Heart right ventricle (tissue), 16 donors: ENCODE results near the gene ST6GALNAC3. TPM values are rescaled to one million over a fixed set of nuclear protein-coding genes. Genes with fewer than 3 reads are reported as not detected.

Experiments
- ATAC-seq, 8 donors: fragments of 200-7000 bp; cut with Tn5 transposase; one replicate each; pipeline ENCODE4 v1.9.1; 2020; ENCODE audit warnings: mild to moderate bottlenecking in 8 of 8, moderate library complexity in 8 of 8, moderate number of reproducible peaks in 1 of 8
- DNase-seq, 2 donors: peaks; one replicate each; pipeline ENCODE4 v3.0.0-alpha.2; 2020
- H3K27ac ChIP-seq, 10 donors: fragments of 200-600 bp; sonication (generic) in 2 of 10; one replicate each; pipeline versions ENCODE4 v1.5.0 to v1.8.0; 2020 to 2022; ENCODE audit warnings: mild to moderate bottlenecking in 3 of 10
- H3K27me3 ChIP-seq, 7 donors: fragments of 200-600 bp; one replicate each; pipeline ENCODE4 v1.8.0; 2021 to 2022; ENCODE audit warnings: mild to moderate bottlenecking in 2 of 7
- H3K36me3 ChIP-seq, 9 donors: fragments of 200-600 bp; sonication (generic) in 1 of 9; one replicate each; pipeline versions ENCODE4 v1.5.0 to v1.8.0; 2020 to 2022; ENCODE audit warnings: mild to moderate bottlenecking in 2 of 9
- H3K4me1 ChIP-seq, 9 donors: fragments of 200-600 bp; sonication (generic) in 1 of 9; one replicate each; pipeline versions ENCODE4 v1.5.0 to v1.8.0; 2020 to 2022; ENCODE audit warnings: mild to moderate bottlenecking in 4 of 9
- H3K4me3 ChIP-seq, 10 donors: fragments of 200-600 bp; sonication (generic) in 2 of 10; one replicate each; pipeline versions ENCODE4 v1.5.0 to v1.8.0; 2020 to 2022; ENCODE audit warnings: mild to moderate bottlenecking in 7 of 10, moderate library complexity in 2 of 10
- H3K9me3 ChIP-seq, 11 donors: fragments of 200-600 bp in 10 of 11; sonication (generic) in 2 of 11; one replicate each; pipeline versions ENCODE4 v1.5.0 to v1.8.0; 2013 to 2022; ENCODE audit warnings: mild to moderate bottlenecking in 2 of 11, control low read depth in 1 of 11, moderate library complexity in 1 of 11
- CTCF ChIP-seq, 9 donors: fragments of 200-600 bp; sonication (generic) in 2 of 9; IDR thresholded peaks; one replicate each; pipeline versions ENCODE4 v1.5.0 to v1.8.0; 2021 to 2022; ENCODE audit warnings: antibody characterized with exemption in 9 of 9, mild to moderate bottlenecking in 5 of 9, moderate library complexity in 1 of 9
- WGBS, 2 donors: extraction: QIAGEN DNeasy Blood & Tissue Kit; methylation state at CpG; one replicate each; pipeline ENCODE4 v1.1.7; 2013; ENCODE audit warnings: inconsistent platforms in 1 of 2; 5-methylcytosine and 5-hydroxymethylcytosine counted together
- intact Hi-C, 10 donors: fragments of 100-400 bp; cut with DNase I; formaldehyde crosslinking; loops; one replicate each; pipeline versions ENCODE4 v1.11.1 to v1.14.2; 2022
- polyA plus RNA-seq, 2 donors: library from polyadenylated mRNA; stranded (reverse); fragments of 200-250 nt; gene quantifications; one replicate each; pipeline ENCODE4 v1.2.3, GENCODE V29; 2013
- total RNA-seq, 10 donors: library from RNA; stranded (reverse); fragmentation: NEBNext Ultra II Directional in 3 of 10; extraction: Animal tissue kit (Norgen Biotek cat#: 25700) in 3 of 10; gene quantifications; one replicate each; pipeline versions ENCODE4 v1.2.1 to v1.2.4, GENCODE V29; 2021 to 2023
- donor health status: Arrhythmogenic right ventricular cardiomyopathy.
- donor health status: ischemic (EF 13 %, LVEDD 7.1; RV severe dilation, severe dysfunction).
- donor health status: healthy with polysubstance abuse.
- donor health status: DM: no; HTN: yes; CAD: no.
- donor health status: DM: no; HTN: no; CAD: no.
- donor health status: ischemic (EF 25% LVEDD 6.9; RV normal size, moderate dysfunction).
- donor health status: ischemic (EF 25% LVEDD 5.7; RV mildly dilated, moderate dysfunction).
- donor health status: healthy.
- donor health status: DM: yes; HTN: yes; CAD: no.
- donor health status: Ischemic cardiomyopathy.
- donor health status: ischemic (EF 35%, LVEDD 5.7; RV mildly dilated, moderate dysfunction).
- donor health status: nonischemic (EF 11% LVEDD 7.7; RV severe dilation, severe dysfunction).
- donor health status: DM: yes; HTN: yes; CAD: no.
- donor health status: PGD.
- donor health status: ischemic (EF 29% LVEDD 5.4; RV normal size, mild dysfunction).
- donor health status: nonischemic (EF 23%, LVEDD 6.1; RV moderate dilation, normal function).

Gene ST6GALNAC3
- total and polyA plus RNA-seq, 12 donors, result 2.8 to 10.3 (median 4.8) TPM

- no peaks in the 10 kb centered on the region for H3K27me3 ChIP-seq
- WGBS, 2 donors, result 63 to 71% methylated on average over 3 of the region's 3 CpGs
- no peaks in the 10 kb centered on the region for H3K9me3 ChIP-seq
- H3K4me3 ChIP-seq, result no peak overlapping the region
- intact Hi-C loops, result loop anchor here in 1 of 10 donors (5.0 kb wide), 1 partner anchor 77 kb away; no protein-coding TSS in a partner anchor
- H3K27ac ChIP-seq, result no peak overlapping the region
- DNase-seq (no peak), ATAC-seq (no peak)
- H3K36me3 ChIP-seq, result no peaks in the 10 kb centered on the region
- TF ChIP-seq CTCF (IDR thresholded peaks at IDR 0.05), result no peak
- H3K4me1 ChIP-seq, result peaks cover 0 to 21% (median 9%) of the 10 kb centered on the region in 9 donors
Measured at GRCh38 chr1:76065270-76065669, 9.3 kb upstream of the ST6GALNAC3 start.

DNA sequence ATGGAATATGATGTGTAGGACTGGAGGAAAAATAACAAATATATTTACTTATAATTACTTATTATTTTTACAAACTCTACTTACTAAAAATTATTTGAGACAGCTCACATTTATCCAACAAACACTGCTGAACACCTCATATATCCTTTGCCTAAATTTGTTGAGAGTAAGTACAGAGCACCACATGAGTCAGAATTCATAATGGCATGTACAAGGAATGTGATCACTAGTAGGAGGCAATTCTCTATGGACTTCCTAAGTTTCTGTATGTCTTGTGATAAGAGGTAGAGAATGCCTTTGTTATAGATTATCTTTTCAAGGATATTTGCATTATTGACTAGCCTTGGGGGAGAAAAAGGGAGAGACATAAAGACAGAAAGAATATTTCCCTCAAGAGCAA is 8.2 kb upstream of the ST6GALNAC3 start:
- Histone ChIP-seq H3K4me3 (no peak overlapping the region), H3K4me1 (peaks cover 0 to 21% (median 9%) of the 10 kb centered on the region in 9 donors), H3K9me3 (no peaks in the 10 kb centered on the region), H3K27ac (no peak overlapping the region), H3K36me3 (no peaks in the 10 kb centered on the region), H3K27me3 (no peaks in the 10 kb centered on the region)
- TF ChIP-seq CTCF (IDR thresholded peaks at IDR 0.05), result no peak
- no peak for DNase-seq
- no peak for ATAC-seq
- intact Hi-C loops, result loop anchor here in 1 of 10 donors (5.0 kb wide), 1 partner anchor 76 kb away; no protein-coding TSS in a partner anchor

DNA sequence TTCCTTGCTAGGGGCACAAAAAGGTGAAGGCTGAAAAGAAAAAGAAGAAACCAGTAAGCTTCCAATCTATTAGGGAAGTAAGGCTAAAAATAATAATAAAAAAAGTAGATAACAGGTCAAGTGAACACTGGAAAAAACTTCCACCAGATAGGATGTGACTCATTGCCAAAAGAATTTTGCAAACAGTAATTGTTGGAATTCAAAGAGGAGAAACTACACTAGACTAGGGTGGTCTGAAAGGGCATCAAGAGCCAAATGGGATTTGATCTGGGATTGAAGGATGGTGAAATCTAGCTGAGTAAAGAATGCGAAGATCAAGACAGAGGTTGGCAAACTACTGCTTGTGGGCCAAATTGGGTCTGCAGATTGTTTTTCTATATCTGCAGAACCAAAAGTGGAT is 6.0 kb upstream of the ST6GALNAC3 start:
- intact Hi-C loops, result loop anchor here in 1 of 10 donors (5.0 kb wide), 1 partner anchor 74 kb away; no protein-coding TSS in a partner anchor
- Histone ChIP-seq H3K9me3 (no peaks in the 10 kb centered on the region), H3K4me1 (peaks cover 0 to 21% (median 9%) of the 10 kb centered on the region in 9 donors), H3K36me3 (no peaks in the 10 kb centered on the region), H3K27ac (peak overlapping the region in 7 of 10 donors; percentile 9 to 49 (median 18)), H3K27me3 (no peaks in the 10 kb centered on the region), H3K4me3 (no peak overlapping the region)
- TF ChIP-seq CTCF (IDR thresholded peaks at IDR 0.05), result no peak
- 74 to 79% methylated on average over 1 of the region's 1 CpG for WGBS, 2 donors
- peak in 4 of 8 donors; percentile 47 to 67 (median 62) for ATAC-seq
- DNase-seq, result no peak

- peaks cover 0 to 26% (median 14%) of the 10 kb centered on the region in 9 donors for H3K4me1 ChIP-seq
- no peak for TF ChIP-seq CTCF (IDR thresholded peaks at IDR 0.05)
- H3K27ac ChIP-seq, result peak overlapping the region in 7 of 10 donors; percentile 9 to 49 (median 18)
- ATAC-seq (peak in 4 of 8 donors; percentile 54 to 71 (median 59)), DNase-seq (no peak)
- H3K27me3 ChIP-seq, result no peaks in the 10 kb centered on the region
- intact Hi-C loops, result loop anchor here in 1 of 10 donors (5.0 kb wide), 1 partner anchor 73 kb away; no protein-coding TSS in a partner anchor
- no peaks in the 10 kb centered on the region for H3K9me3 ChIP-seq
- no peaks in the 10 kb centered on the region for H3K36me3 ChIP-seq
- H3K4me3 ChIP-seq, result no peak overlapping the region
- WGBS, 2 donors, result 44 to 58% methylated on average over 3 of the region's 3 CpGs
Measured at GRCh38 chr1:76068953-76069561, 5.5 kb upstream of the ST6GALNAC3 start.
